NCI-H69 (cell line): Measurements from ENCODE around the gene PPM1E.
"Not testable (repeated sequence)": the region's sequence is repeated elsewhere in the genome, so short reads cannot be mapped to it uniquely, and the experiment has no call there.

Experiments used
- DNase-seq: peaks from one replicate; lab custom pipeline; 2025; lab: John Stamatoyannopoulos, UW

PPM1E gene

GRCh38 chr17:58779446-58779845 lies 23.8 kb downstream of the PPM1E start:
- no peak for DNase-seq

GRCh38 chr17:58783380-58783779 lies 27.7 kb downstream of the PPM1E start:
- DNase-seq = peak; percentile 98

- DNase-seq = no peak
Measured at GRCh38 chr17:58785097-58785496, 29.4 kb downstream of the PPM1E start.

DNA sequence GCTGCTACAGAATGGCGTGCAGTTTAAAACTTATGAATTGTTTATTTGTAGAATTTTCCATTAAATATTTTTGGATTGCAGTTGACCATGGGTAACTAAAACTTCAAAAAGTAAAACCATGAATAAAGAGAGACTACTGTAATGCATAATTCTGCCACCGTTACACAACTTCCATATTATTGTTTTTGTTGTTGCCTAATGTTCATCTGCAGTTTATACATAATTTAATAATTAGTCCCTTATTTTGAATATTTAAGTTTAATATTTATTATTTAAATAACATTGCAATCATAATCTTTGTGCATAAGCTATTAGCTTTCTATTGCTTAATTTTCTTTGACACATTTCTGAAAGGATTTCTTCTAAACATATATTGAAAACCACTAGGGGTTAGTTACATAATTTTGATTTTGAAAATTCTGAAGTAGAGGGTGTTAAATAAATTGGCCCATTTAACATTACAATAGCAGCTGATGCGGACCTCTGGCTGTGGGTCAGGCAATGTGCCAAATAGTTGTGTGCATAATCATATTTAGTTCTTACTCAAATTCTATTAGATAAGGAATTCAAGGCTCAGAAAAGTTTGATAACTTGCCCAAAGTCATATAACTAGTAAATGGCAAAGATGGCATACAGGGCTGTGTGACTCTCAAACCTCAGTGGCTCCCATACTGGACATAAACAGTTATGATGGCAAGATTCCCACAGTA lies 31.1 kb downstream of the PPM1E start:
- DNase-seq = peak; percentile 60

DNA sequence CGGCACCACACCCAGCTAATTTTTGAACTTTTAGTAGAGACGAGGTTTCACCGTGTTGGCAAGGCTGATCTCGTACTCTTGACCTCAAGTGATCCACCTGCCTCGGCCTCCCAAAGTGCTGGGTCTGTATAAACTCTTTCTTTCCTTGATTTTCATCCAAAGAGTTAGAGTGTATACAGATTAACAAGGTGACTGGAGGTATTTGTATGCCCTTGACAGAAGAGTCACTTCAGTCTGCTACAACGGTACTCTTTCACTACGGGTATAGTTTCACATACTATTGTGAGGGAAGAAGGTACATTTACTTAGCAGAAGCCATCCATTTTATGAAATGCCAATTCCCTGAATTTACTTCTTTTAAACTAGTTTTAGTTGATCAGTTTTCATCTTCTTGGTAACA lies 32.5 kb downstream of the PPM1E start:
- DNase-seq = no peak

DNA sequence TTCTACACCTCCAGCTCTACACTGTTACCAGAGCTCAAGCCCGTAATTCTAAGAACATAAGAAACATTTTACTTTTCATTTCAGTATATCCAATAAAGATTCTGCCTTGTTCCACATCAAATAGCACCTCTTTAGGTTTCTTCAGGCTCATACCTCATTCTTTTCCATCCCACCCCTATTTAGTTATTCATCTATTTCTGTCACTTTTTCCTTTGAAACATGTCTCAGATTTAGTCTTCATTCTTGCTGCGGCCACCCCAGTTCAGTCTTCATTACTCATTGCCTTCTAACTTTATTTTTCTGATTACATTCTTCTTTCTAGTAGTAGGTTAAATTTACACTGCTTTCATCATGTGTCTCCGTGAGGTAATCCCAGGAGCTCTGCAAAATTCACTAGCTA lies 33.5 kb downstream of the PPM1E start:
- no peak for DNase-seq

DNA sequence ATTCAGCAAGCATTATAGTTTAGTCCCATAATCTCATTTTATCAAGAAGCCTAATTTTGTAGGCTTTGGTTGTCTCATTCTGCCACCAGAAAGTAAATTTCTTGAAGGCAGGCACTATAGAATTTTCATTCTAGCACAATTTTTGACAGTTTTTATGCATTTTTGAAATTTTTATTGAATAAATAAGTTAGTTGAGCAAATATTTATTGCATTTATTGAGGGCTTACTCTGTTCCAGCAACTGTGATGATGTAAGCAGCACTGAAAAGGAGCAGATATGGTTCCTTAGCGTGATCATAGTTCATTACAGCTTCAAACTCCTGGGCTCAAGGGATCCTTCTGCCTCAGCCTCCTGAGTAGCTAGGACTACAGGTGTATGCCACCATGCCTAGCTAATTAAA lies 34.2 kb downstream of the PPM1E start:
- no peak for DNase-seq

DNA sequence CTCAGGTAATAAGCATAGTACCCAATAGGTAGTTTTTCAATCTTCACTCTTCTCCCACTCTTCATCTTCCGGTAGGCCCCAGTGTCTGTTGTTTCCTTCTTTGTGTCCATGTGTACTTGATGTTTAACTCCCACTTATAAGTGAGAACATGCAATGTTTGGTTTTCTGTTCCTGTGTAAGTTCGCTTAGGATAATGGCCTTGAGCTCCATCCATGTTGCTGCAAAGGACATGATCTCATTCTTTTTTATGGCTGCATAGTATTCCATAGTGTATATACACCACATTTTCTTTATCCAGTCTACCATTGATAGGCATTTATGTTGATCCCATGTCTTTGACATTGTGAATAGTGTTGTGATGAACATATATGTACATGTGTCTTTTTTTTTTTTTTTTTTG lies 38.9 kb downstream of the PPM1E start:
- not testable (repeated sequence) for DNase-seq

DNA sequence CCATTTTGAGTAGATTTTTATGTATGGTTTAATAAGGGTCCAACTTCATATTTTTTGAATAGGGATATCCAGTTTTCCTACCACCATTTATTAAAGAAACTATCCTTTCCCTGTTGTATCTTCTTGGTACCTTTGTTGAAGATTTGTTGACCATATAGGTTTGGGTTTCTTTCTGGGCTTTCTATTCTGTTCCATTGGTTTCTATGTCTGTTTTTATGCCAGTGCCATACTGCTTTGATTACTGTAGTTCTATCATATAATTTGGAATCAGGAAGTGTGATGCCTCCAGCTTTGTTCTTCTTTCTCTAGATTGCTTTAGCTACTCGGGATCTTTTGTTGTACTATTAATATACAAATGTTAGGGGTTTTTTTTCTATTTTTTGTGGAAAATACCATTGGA lies 46.5 kb downstream of the PPM1E start:
- no peak for DNase-seq

GRCh38 chr17:58806046-58806445 lies 50.4 kb downstream of the PPM1E start:
- no peak for DNase-seq

- DNase-seq = no peak
Measured at GRCh38 chr17:58808609-58809563, 53.2 kb downstream of the PPM1E start.

- DNase-seq = no peak
Measured at GRCh38 chr17:58809564-58809936, 53.9 kb downstream of the PPM1E start.

DNA sequence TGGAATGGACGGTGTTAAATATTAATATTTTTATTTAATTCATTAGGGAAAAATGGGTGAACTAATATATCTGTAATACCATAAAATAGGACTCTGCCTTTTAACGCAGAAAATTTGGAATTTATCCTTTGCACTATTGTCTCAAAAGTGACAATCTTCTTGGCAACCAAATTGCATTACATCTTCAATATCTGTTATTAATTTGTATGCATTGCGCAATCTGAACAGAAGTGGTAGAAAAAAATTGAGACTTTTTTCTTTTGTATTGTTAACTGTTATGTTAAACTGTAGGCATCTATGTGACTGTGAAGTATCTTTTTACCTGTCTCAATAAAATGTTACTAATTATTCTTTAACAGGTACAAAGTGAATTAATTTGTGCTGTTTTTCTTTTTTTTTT lies 55.6 kb downstream of the PPM1E start:
- no peak for DNase-seq

- DNase-seq = peak; percentile 53
Measured at GRCh38 chr17:58813712-58814111, 58.1 kb downstream of the PPM1E start.

DNA sequence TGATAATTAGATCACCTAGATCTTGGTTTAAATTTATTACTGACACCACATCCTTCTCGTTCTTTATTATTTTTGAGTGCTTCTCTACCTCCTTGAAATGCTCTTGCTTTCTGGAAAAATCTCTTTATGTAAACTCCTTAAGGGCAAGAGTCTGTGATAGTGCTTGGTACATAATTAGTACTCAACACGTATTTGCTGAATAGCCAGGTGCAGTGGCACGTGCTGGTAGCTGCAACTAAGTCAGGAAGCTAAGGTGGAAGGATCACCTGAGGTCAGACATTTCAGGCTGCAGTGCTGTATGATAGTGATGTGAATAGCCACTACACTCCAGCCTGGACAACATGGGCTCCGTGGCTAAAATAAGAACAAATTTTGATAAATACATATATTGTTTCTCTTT lies 63.0 kb downstream of the PPM1E start:
- DNase-seq = peak; percentile 74

- peak; percentile 84 for DNase-seq
Measured at GRCh38 chr17:58822148-58823050, 66.7 kb downstream of the PPM1E start.

DNA sequence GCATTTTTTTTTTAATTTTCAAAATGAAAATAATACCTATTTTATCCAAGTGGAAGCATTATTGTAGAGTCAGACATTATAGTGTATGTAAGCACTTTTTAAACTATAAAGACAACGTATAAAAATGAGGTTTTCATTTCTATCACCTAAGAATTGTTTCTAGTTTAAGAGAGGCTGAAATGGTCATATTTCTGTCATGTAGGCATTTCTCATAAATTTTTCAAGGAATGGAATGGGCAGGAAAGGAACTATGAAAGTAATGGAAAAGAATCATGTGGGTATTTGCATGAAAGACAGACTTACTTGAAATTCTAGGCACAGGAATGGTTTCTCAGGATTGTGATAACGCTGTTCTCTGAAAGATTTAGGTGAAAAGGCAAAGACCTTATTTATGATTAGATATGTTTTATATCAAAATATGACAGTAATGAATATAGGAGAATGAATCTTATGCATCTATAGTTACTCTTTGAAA lies 67.4 kb downstream of the PPM1E start:
- DNase-seq = no peak

GRCh38 chr17:58829172-58829637 lies 73.6 kb downstream of the PPM1E start:
- no peak for DNase-seq

DNA sequence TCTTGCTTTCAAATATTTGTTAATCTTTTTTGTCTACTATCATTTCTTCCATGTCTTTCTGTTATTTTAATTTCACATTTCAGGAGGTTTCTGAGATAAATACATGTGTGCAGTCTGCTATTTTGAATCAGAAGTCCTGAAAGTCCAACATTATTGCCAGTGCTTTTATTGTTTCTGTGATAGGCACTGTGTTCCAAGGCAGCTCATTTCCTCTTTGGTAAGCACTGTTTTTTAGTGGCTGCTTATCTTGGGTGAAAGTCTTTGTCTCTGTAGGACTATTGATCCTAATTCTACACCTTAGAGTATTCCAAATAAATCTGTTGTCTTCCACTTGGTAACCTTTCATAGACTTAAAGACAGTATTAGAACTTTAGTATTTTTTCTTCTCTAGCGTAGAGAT lies 76.1 kb downstream of the PPM1E start:
- DNase-seq = no peak

DNA sequence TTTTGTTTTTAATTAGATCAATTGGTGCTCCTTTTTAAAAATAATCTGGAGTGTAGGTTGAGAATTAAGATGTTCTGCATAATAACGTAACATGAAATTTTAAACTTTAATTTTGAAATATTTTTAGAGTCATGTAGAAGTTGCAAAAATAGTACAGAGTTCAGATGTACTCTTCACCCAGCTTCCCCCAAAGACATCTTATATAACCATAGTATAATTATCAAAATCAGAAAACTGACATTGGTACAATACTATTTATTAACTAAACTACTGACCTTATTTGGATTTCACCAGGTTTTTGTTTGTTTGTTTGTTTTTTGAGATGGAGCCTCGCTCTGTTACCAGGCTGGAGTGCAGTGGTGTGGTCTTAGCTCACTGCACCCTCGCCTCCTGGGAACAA lies 76.9 kb downstream of the PPM1E start:
- DNase-seq = no peak

DNA sequence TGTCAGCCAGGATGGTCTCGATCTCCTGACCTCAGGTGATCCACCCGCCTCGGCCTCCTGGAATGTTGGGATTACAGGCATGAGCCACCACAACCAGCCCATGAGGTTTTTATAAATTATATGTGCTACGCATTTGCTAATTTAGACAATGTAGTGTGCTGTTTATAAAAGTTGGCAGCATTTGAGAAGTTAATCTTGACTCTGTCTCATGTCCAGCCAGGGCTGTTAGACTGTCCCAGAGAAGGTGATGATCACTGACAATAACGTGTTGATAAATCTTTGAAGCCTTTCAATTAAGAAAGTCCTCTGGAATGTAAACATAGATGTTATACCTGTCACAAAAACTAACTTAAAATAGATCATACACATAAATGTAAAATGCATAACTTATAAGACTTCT lies 82.0 kb downstream of the PPM1E start:
- no peak for DNase-seq
